NT2/D1 (cell line): ENCODE data around the gene SCTR.

Experiments
- SUZ12 ChIP-seq: IDR thresholded peaks from 2 replicates; pipeline ENCODE4 v1.6.1; 2011; ENCODE audit not compliant: insufficient read length, insufficient read depth; ENCODE audit errors: extremely low read depth
- YY1 ChIP-seq: IDR thresholded peaks from 2 replicates; pipeline ENCODE4 v1.6.1; 2011; ENCODE audit not compliant: insufficient read length, insufficient read depth
- ZNF274 ChIP-seq: IDR thresholded peaks from 2 replicates; pipeline ENCODE4 v1.6.1; 2011; ENCODE audit warnings: mild to moderate bottlenecking, low read depth, low read length

DNA sequence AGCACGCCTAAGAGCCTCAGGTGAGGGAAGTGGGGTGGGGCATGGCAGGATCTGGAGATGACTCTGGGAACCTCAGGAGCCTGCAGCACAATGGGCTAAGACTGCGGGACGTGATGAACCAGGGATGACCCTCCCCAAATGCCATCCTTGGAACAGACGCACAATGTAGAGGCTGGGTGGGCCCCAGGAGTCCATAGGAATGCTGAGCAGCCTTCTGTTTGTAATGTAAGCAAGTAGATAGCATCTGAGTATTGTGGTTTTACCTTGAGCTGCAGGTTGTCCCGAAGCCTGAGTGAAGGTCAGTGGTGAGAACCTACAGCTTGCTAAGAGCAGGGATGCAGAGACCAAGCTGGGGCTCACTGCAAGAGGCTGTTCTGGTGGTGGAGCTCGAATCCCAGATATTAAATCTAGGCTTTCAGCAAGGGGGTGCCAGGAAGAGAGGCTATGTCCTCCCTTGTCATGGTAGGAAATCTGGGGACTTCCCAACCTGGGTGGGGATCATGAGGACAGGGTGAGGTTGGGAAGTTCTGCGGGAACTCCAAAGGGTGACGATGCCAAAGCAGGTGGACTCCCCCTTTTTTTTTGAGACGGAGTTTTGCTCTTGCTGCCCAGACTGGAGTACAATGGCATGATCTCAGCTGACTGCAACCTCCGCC, 5.8 kb downstream of the SCTR start:
- TF ChIP-seq ZNF274, result no peak
- TF ChIP-seq YY1, result no peak
- no peak for TF ChIP-seq SUZ12
